ENCODE data around the gene NCEH1.

The NCEH1 gene

GRCh38 chr3:172617976-172618375, 92.9 kb downstream of the NCEH1 start:
- no peak overlapping the region for H2BK120ac ChIP-seq (ENCODE audit: low read depth, low read length)
- H3K27ac ChIP-seq (ENCODE audit: low read depth, low read length): no peak overlapping the region
- WGBS (ENCODE audit: extremely low coverage, insufficient coverage, low lambda C conversion rate): no CpG with 5 or more reads among the region's 3 CpGs
- no peaks in the 10 kb centered on the region for H3K79me1 ChIP-seq (ENCODE audit: low read length)
- no peak overlapping the region for H3K9ac ChIP-seq (ENCODE audit: low read length)
- H3K4me2 ChIP-seq (ENCODE audit: low read length): no peak overlapping the region
- no peak overlapping the region for H3K18ac ChIP-seq (ENCODE audit: low read length)
- no peak overlapping the region for H2BK15ac ChIP-seq (replicated peaks; ENCODE audit: low read depth)
- no peaks in the 10 kb centered on the region for H3K79me2 ChIP-seq (ENCODE audit: control insufficient read depth, insufficient read depth, low read length)
- H3K27me3 ChIP-seq (ENCODE audit: insufficient read depth, low read length, poor library complexity): no peaks in the 10 kb centered on the region
- H4K8ac ChIP-seq (ENCODE audit: low read depth, low read length): no peak overlapping the region
- no peak overlapping the region for H3K4me3 ChIP-seq (ENCODE audit: low read length)
- H2AK5ac ChIP-seq (ENCODE audit: low read length): no peak overlapping the region
- no peak overlapping the region for H3K4ac ChIP-seq (ENCODE audit: low read depth, low read length)
- no peak overlapping the region for H3K56ac ChIP-seq (ENCODE audit: low read length)
- no peak overlapping the region for H3K23ac ChIP-seq (ENCODE audit: low read length)
- no peak for DNase-seq
- no peak overlapping the region for H4K5ac ChIP-seq (ENCODE audit: low read length)
- no peaks in the 10 kb centered on the region for H3K4me1 ChIP-seq (ENCODE audit: control insufficient read depth, low read depth, low read length)
- no peaks in the 10 kb centered on the region for H3K36me3 ChIP-seq (ENCODE audit: control insufficient read depth, insufficient read depth, low read length)
- H2BK5ac ChIP-seq (ENCODE audit: low read length): no peak overlapping the region

DNA sequence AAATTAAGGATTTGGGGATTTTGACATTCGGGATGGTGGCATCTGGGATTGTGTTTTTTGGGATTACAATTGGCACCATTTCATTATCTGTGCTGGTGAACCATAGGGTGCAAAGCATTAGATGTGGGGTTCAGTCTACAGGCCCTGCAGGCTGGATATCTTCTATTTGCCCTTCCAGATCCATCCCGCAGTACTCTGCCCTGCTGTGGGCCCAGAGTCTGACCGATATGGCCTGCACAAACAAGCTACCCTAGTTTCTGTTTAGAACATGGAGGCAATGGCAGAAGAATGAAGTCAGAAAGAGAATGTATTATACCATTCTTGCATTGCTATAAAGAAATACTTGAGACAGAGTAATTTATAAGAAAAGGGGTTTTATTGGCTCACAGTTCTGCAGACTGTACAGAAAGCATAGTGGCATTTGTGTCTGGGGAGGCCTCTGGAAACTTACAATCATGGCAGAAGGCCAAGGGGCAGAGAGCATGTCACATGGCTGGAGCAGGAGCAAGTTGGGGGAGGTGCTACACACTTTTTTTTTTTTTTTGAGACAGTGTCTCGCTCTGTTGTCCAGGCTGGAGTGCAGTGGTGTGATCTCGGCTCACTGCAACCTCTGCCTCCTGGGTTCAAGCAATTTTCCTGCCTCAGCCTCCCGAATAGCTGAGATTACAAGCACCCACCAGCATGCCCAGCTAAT, 93.7 kb downstream of the NCEH1 start:
- Histone ChIP-seq H3K36me3 (ENCODE audit: control insufficient read depth, insufficient read depth, low read length) (no peaks in the 10 kb centered on the region), H3K27ac (ENCODE audit: low read depth, low read length) (no peak overlapping the region), H3K4ac (ENCODE audit: low read depth, low read length) (no peak overlapping the region), H3K23ac (ENCODE audit: low read length) (no peak overlapping the region), H3K9ac (ENCODE audit: low read length) (no peak overlapping the region), H3K4me2 (ENCODE audit: low read length) (no peak overlapping the region), H4K8ac (ENCODE audit: low read depth, low read length) (no peak overlapping the region), H2BK5ac (ENCODE audit: low read length) (no peak overlapping the region), H3K4me3 (ENCODE audit: low read length) (no peak overlapping the region), H4K5ac (ENCODE audit: low read length) (no peak overlapping the region), H3K56ac (ENCODE audit: low read length) (no peak overlapping the region), H3K27me3 (ENCODE audit: insufficient read depth, low read length, poor library complexity) (no peaks in the 10 kb centered on the region), H2AK5ac (ENCODE audit: low read length) (no peak overlapping the region), H3K4me1 (ENCODE audit: control insufficient read depth, low read depth, low read length) (no peaks in the 10 kb centered on the region), H3K79me1 (ENCODE audit: low read length) (no peaks in the 10 kb centered on the region), H2BK15ac (replicated peaks; ENCODE audit: low read depth) (no peak overlapping the region), H2BK120ac (ENCODE audit: low read depth, low read length) (no peak overlapping the region), H3K18ac (ENCODE audit: low read length) (no peak overlapping the region), H3K79me2 (ENCODE audit: control insufficient read depth, insufficient read depth, low read length) (no peaks in the 10 kb centered on the region)
- no peak for DNase-seq
- WGBS (ENCODE audit: extremely low coverage, insufficient coverage, low lambda C conversion rate): no CpG with 5 or more reads among the region's 6 CpGs

GRCh38 chr3:172616031-172616461, 94.8 kb downstream of the NCEH1 start:
- Histone ChIP-seq H2BK120ac (ENCODE audit: low read depth, low read length) (no peak overlapping the region), H3K9ac (ENCODE audit: low read length) (no peak overlapping the region), H3K4me3 (ENCODE audit: low read length) (no peak overlapping the region), H3K56ac (ENCODE audit: low read length) (no peak overlapping the region), H2BK5ac (ENCODE audit: low read length) (no peak overlapping the region), H3K4ac (ENCODE audit: low read depth, low read length) (no peak overlapping the region), H3K27me3 (ENCODE audit: insufficient read depth, low read length, poor library complexity) (no peaks in the 10 kb centered on the region), H4K8ac (ENCODE audit: low read depth, low read length) (no peak overlapping the region), H2AK5ac (ENCODE audit: low read length) (no peak overlapping the region), H3K23ac (ENCODE audit: low read length) (no peak overlapping the region), H3K4me1 (ENCODE audit: control insufficient read depth, low read depth, low read length) (no peaks in the 10 kb centered on the region), H3K4me2 (ENCODE audit: low read length) (no peak overlapping the region), H4K5ac (ENCODE audit: low read length) (no peak overlapping the region), H3K79me2 (ENCODE audit: control insufficient read depth, insufficient read depth, low read length) (no peaks in the 10 kb centered on the region), H3K79me1 (ENCODE audit: low read length) (no peaks in the 10 kb centered on the region), H3K18ac (ENCODE audit: low read length) (no peak overlapping the region), H2BK15ac (replicated peaks; ENCODE audit: low read depth) (no peak overlapping the region), H3K36me3 (ENCODE audit: control insufficient read depth, insufficient read depth, low read length) (no peaks in the 10 kb centered on the region), H3K27ac (ENCODE audit: low read depth, low read length) (no peak overlapping the region)
- no peak for DNase-seq
- no CpG with 5 or more reads among the region's 1 CpG for WGBS (ENCODE audit: extremely low coverage, insufficient coverage, low lambda C conversion rate)

GRCh38 chr3:172615296-172615695, 95.6 kb downstream of the NCEH1 start:
- Histone ChIP-seq H3K36me3 (ENCODE audit: control insufficient read depth, insufficient read depth, low read length) (no peaks in the 10 kb centered on the region), H3K27ac (ENCODE audit: low read depth, low read length) (no peak overlapping the region), H2AK5ac (ENCODE audit: low read length) (no peak overlapping the region), H3K23ac (ENCODE audit: low read length) (no peak overlapping the region), H2BK5ac (ENCODE audit: low read length) (no peak overlapping the region), H3K4ac (ENCODE audit: low read depth, low read length) (no peak overlapping the region), H3K56ac (ENCODE audit: low read length) (no peak overlapping the region), H4K5ac (ENCODE audit: low read length) (no peak overlapping the region), H3K27me3 (ENCODE audit: insufficient read depth, low read length, poor library complexity) (no peaks in the 10 kb centered on the region), H3K18ac (ENCODE audit: low read length) (no peak overlapping the region), H2BK120ac (ENCODE audit: low read depth, low read length) (no peak overlapping the region), H3K79me2 (ENCODE audit: control insufficient read depth, insufficient read depth, low read length) (no peaks in the 10 kb centered on the region), H3K4me1 (ENCODE audit: control insufficient read depth, low read depth, low read length) (no peaks in the 10 kb centered on the region), H3K9ac (ENCODE audit: low read length) (no peak overlapping the region), H3K4me3 (ENCODE audit: low read length) (no peak overlapping the region), H2BK15ac (replicated peaks; ENCODE audit: low read depth) (no peak overlapping the region), H4K8ac (ENCODE audit: low read depth, low read length) (no peak overlapping the region), H3K79me1 (ENCODE audit: low read length) (no peaks in the 10 kb centered on the region), H3K4me2 (ENCODE audit: low read length) (no peak overlapping the region)
- DNase-seq: no peak
- WGBS (ENCODE audit: extremely low coverage, insufficient coverage, low lambda C conversion rate): no CpG with 5 or more reads among the region's 5 CpGs

DNA sequence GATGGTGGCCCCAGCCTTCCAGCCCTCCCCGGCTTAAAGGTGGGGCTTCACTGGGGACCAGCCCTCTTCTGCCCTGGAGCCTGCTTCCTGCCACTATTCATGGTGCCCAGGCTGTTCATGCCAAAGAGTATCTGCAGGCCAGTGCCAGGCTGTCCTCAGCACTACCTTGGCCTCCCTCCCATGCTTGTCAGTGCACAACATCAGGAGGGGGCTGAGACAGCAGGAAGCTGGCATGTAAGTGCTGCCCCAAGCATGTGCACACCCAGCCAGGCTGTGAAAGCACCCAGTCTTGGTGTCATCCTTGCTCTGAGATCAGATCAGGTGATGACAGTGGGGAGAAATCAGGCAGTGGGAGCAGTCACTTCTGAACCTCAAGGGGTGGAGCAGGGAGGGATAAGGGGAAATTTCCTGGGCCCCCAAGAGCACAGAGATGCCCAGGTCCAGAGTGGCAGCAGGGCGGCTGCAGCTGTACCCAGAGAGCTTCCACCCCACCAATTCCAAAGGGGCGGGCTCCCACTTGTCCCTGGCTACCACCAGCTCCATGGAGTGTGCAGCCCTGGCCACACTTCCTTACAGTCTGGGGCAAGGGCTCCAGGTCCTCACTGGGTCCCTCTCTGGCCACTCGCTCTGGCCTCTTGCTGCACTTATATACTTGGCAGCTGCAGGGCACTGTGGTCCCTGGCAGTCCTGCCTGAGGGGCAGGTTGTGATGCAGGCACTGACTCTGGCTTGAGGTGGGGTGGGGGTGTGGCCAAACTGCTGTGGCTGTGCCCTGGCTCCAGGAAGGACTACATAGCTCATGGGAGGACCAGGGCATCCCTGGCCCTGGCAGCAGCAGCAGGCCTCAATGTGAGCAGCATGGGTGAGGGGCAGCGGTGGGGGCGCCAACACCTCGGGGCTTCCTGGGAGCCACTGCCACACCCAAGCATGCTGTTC, 96.3 kb downstream of the NCEH1 start:
- H3K9ac ChIP-seq (ENCODE audit: low read length): no peak overlapping the region
- H3K23ac ChIP-seq (ENCODE audit: low read length): no peak overlapping the region
- H3K27ac ChIP-seq (ENCODE audit: low read depth, low read length): no peak overlapping the region
- H3K36me3 ChIP-seq (ENCODE audit: control insufficient read depth, insufficient read depth, low read length): no peaks in the 10 kb centered on the region
- no peaks in the 10 kb centered on the region for H3K79me2 ChIP-seq (ENCODE audit: control insufficient read depth, insufficient read depth, low read length)
- H3K4me2 ChIP-seq (ENCODE audit: low read length): no peak overlapping the region
- H3K18ac ChIP-seq (ENCODE audit: low read length): no peak overlapping the region
- H3K79me1 ChIP-seq (ENCODE audit: low read length): no peaks in the 10 kb centered on the region
- H2BK15ac ChIP-seq (replicated peaks; ENCODE audit: low read depth): no peak overlapping the region
- DNase-seq: no peak
- H3K4ac ChIP-seq (ENCODE audit: low read depth, low read length): no peak overlapping the region
- no peak overlapping the region for H2AK5ac ChIP-seq (ENCODE audit: low read length)
- no peak overlapping the region for H2BK120ac ChIP-seq (ENCODE audit: low read depth, low read length)
- no peak overlapping the region for H4K8ac ChIP-seq (ENCODE audit: low read depth, low read length)
- H3K27me3 ChIP-seq (ENCODE audit: insufficient read depth, low read length, poor library complexity): no peaks in the 10 kb centered on the region
- no peak overlapping the region for H4K5ac ChIP-seq (ENCODE audit: low read length)
- WGBS (ENCODE audit: extremely low coverage, insufficient coverage, low lambda C conversion rate): no CpG with 5 or more reads among the region's 7 CpGs
- no peak overlapping the region for H3K56ac ChIP-seq (ENCODE audit: low read length)
- no peak overlapping the region for H2BK5ac ChIP-seq (ENCODE audit: low read length)
- no peaks in the 10 kb centered on the region for H3K4me1 ChIP-seq (ENCODE audit: control insufficient read depth, low read depth, low read length)
- H3K4me3 ChIP-seq (ENCODE audit: low read length): no peak overlapping the region

All from mesendoderm (in vitro differentiated cells).